Calu3 (cell line): Measurements from ENCODE around the gene WAPL. TPM values are rescaled to one million over a fixed set of nuclear protein-coding genes. Genes with fewer than 3 reads are reported as not detected.

Experiments used
- BruUV-seq: library from RNA; stranded (reverse); fragments of 400-500 nt; replicated peaks from 2 replicates; lab custom pipeline; 2021; lab: Mats Ljungman, UMichigan
- CTCF ChIA-PET: fragments of 300-600 bp; sonication (Branson Sonifier 250); formaldehyde crosslinking; loops from one replicate; lab custom pipeline; 2022; ENCODE audit warnings: antibody characterized with exemption; lab: Charles Lee
- DNase-seq: peaks from one replicate; pipeline ENCODE4 v3.0.0; 2022
- H3K27ac Mint-ChIP-seq: one replicate; pipeline ENCODE4 v1.8.0; 2022; ENCODE audit warnings: mixed read lengths; ENCODE audit not compliant: unreplicated experiment
- H3K27me3 Mint-ChIP-seq: one replicate; pipeline ENCODE4 v1.8.0; 2022; ENCODE audit warnings: mixed read lengths; ENCODE audit not compliant: unreplicated experiment
- H3K36me3 Mint-ChIP-seq: one replicate; pipeline ENCODE4 v1.8.0; 2022; ENCODE audit warnings: mild to moderate bottlenecking, moderate library complexity, mixed read lengths; ENCODE audit not compliant: insufficient read depth, unreplicated experiment
- H3K4me1 Mint-ChIP-seq: one replicate; pipeline ENCODE4 v1.8.0; 2022; ENCODE audit warnings: mild to moderate bottlenecking, low read depth, mixed read lengths; ENCODE audit not compliant: unreplicated experiment
- H3K4me3 Mint-ChIP-seq: one replicate; pipeline ENCODE4 v1.8.0; 2022; ENCODE audit warnings: mild to moderate bottlenecking, low read depth, moderate library complexity, mixed read lengths; ENCODE audit not compliant: unreplicated experiment
- H3K9me3 Mint-ChIP-seq: one replicate; pipeline ENCODE4 v1.8.0; 2022; ENCODE audit warnings: low read depth, mixed read lengths; ENCODE audit not compliant: unreplicated experiment
- CTCF ChIP-seq: fragments of 200-600 bp; IDR thresholded peaks from one replicate; pipeline ENCODE4 v1.8.0; 2022; ENCODE audit warnings: antibody characterized with exemption; ENCODE audit not compliant: unreplicated experiment
- intact Hi-C: fragments of 100-400 bp; cut with micrococcal nuclease; formaldehyde crosslinking; loops from one replicate; pipeline ENCODE4 v1.10.0; 2022; ENCODE audit not compliant: unreplicated experiment
- total RNA-seq: library from RNA; stranded (reverse); gene quantifications from 2 replicates; pipeline ENCODE4 v1.2.3, GENCODE V29; 2022

Gene WAPL
- total RNA-seq, 1 experiment from 2014 or later = 27.0 TPM

- CTCF ChIA-PET = interaction anchor here (0.6 to 2.8 kb wide), 3 partner anchors 38 to 231 kb away, joined by 7 to 15 read pairs (median 7); no protein-coding TSS in a partner anchor
- no TSS peak for BruUV-seq
- H3K4me1 Mint-ChIP-seq = peaks cover 26% of the 10 kb centered on the region
- TF ChIP-seq CTCF = no peak
- H3K4me3 Mint-ChIP-seq = peak overlapping the region; percentile 71
- H3K27me3 Mint-ChIP-seq = no peaks in the 10 kb centered on the region
- DNase-seq = no peak
- peak overlapping the region; percentile 44 for H3K27ac Mint-ChIP-seq
- intact Hi-C loops = loop anchor here (5.0 kb wide), 2 partner anchors 36 to 121 kb away; partner anchors contain the start of gene WAPL
- H3K36me3 Mint-ChIP-seq = peaks cover 30% of the 10 kb centered on the region
- no peaks in the 10 kb centered on the region for H3K9me3 Mint-ChIP-seq
Observed at GRCh38 chr10:86401588-86402282, 119.9 kb downstream of the WAPL start.

- peak; percentile 47 for DNase-seq
- Mint-ChIP-seq H3K4me3 (peak overlapping the region; percentile 71), H3K27me3 (no peaks in the 10 kb centered on the region), H3K9me3 (no peaks in the 10 kb centered on the region), H3K36me3 (peaks cover 30% of the 10 kb centered on the region), H3K27ac (peak overlapping the region; percentile 44), H3K4me1 (peaks cover 26% of the 10 kb centered on the region)
- CTCF ChIA-PET = interaction anchor here (0.6 to 2.8 kb wide), 6 partner anchors 10 to 283 kb away, joined by 3 to 15 read pairs (median 6); no protein-coding TSS in a partner anchor
- BruUV-seq = no TSS peak
- intact Hi-C loops = loop anchor here (5.0 kb wide), 2 partner anchors 36 to 121 kb away; partner anchors contain the start of gene WAPL
- TF ChIP-seq CTCF = no peak
Observed at GRCh38 chr10:86400705-86401587, 120.6 kb downstream of the WAPL start.

DNA sequence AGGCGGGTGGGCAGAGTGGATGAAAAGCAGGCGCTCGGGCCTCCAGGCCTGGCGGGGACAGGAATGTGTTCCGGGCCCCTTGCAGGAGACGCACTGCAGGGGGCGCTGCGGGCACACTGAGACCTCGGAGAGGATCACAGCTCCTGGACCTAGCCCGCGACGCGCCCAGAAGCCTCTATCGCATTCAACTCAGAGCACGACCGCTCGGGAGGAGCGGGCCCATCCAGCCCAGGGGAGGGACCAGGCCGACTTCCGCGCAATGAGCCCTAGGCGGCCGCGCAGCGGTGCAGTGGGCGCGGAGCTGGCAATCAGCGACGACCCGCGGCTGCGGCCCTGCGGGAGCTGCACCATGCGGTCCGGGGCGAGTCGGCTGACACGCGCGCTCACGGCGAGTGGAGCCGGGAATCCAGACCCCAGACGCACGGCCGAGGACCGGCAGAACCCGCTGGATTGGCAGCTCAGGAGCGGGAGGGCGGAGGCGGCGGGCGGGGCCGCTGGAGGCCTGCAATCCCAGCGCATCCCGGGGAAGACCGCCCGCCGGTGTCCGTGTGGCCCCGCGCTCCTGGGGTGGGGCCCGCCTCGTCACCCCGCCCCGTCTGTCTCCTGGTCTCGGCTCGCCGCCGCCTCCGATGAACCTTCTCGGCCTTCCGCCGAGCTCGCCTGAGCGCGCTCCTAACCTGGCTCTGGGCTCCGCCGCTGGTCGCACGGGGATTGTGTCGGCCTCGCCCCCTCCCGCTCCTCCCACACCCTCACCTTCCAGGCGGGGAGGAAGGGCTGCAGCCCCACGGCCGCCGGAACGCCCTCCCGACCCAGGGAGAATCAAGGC lies 121.5 kb downstream of the WAPL start:
- H3K9me3 Mint-ChIP-seq = no peaks in the 10 kb centered on the region
- no peaks in the 10 kb centered on the region for H3K27me3 Mint-ChIP-seq
- intact Hi-C loops = loop anchor here (1.0 to 5.0 kb wide), 3 partner anchors 37 to 185 kb away; partner anchors contain the start of gene WAPL
- no peak overlapping the region for H3K27ac Mint-ChIP-seq
- TF ChIP-seq CTCF = peak; percentile 75
- peak; percentile 94 for DNase-seq
- peaks cover 26% of the 10 kb centered on the region for H3K4me1 Mint-ChIP-seq
- CTCF ChIA-PET = interaction anchor here (0.7 to 2.8 kb wide), 9 partner anchors 9 to 284 kb away, joined by 3 to 15 read pairs (median 3); no protein-coding TSS in a partner anchor
- no TSS peak for BruUV-seq
- H3K36me3 Mint-ChIP-seq = peaks cover 30% of the 10 kb centered on the region
- peak overlapping the region; percentile 71 for H3K4me3 Mint-ChIP-seq

- TF ChIP-seq CTCF = no peak
- Mint-ChIP-seq H3K4me1 (peaks cover 26% of the 10 kb centered on the region), H3K27me3 (no peaks in the 10 kb centered on the region), H3K36me3 (peaks cover 30% of the 10 kb centered on the region), H3K4me3 (peak overlapping the region; percentile 71), H3K27ac (no peak overlapping the region), H3K9me3 (no peaks in the 10 kb centered on the region)
- no TSS peak for BruUV-seq
- CTCF ChIA-PET = interaction anchor here (1.0 to 2.4 kb wide), 4 partner anchors 10 to 186 kb away, joined by 3 to 15 read pairs (median 4); no protein-coding TSS in a partner anchor
- DNase-seq = no peak
- intact Hi-C loops = loop anchor here (1.0 kb wide), 1 partner anchor 186 kb away; no protein-coding TSS in a partner anchor
Observed at GRCh38 chr10:86399514-86399878, 122.1 kb downstream of the WAPL start.
